ENCODE data around the gene MYBPHL.

Gene MYBPHL

GRCh38 chr1:109261578-109261977, 45.2 kb downstream of the MYBPHL start:
- no peaks in the 10 kb centered on the region for H3K4me1 ChIP-seq
- no peaks in the 10 kb centered on the region for H3K27me3 ChIP-seq (ENCODE audit: low read depth)
- DNase-seq (ENCODE audit: low spot score in 2 of 2): no peak
- H3K9me3 ChIP-seq: no peaks in the 10 kb centered on the region
- in situ Hi-C loops (cut with MboI; ENCODE audit: low sequenced_read_pairs): loop anchor here (10.0 kb wide), 1 partner anchor 273 kb away; the partner anchor contains the start of gene GPR61
- no peak overlapping the region for H3K4me3 ChIP-seq
- peaks cover 11% of the 10 kb centered on the region for H3K36me3 ChIP-seq (replicated peaks)

GRCh38 chr1:109261006-109261405, 45.8 kb downstream of the MYBPHL start:
- Histone ChIP-seq H3K4me1 (no peaks in the 10 kb centered on the region), H3K27me3 (ENCODE audit: low read depth) (no peaks in the 10 kb centered on the region), H3K4me3 (no peak overlapping the region), H3K9me3 (no peaks in the 10 kb centered on the region), H3K36me3 (replicated peaks) (peaks cover 11% of the 10 kb centered on the region)
- no peak for DNase-seq (ENCODE audit: low spot score in 2 of 2)
- in situ Hi-C loops (cut with MboI; ENCODE audit: low sequenced_read_pairs): loop anchor here (10.0 kb wide), 1 partner anchor 274 kb away; the partner anchor contains the start of gene GPR61

- Histone ChIP-seq H3K27me3 (ENCODE audit: low read depth) (no peaks in the 10 kb centered on the region), H3K4me3 (no peak overlapping the region), H3K4me1 (peaks cover 2% of the 10 kb centered on the region), H3K36me3 (replicated peaks) (peaks cover 10% of the 10 kb centered on the region), H3K9me3 (no peaks in the 10 kb centered on the region)
- DNase-seq (ENCODE audit: low spot score in 2 of 2): no peak
- in situ Hi-C loops (cut with MboI; ENCODE audit: low sequenced_read_pairs): loop anchor here (10.0 kb wide), 1 partner anchor 275 kb away; the partner anchor contains the start of gene GPR61
Observed at GRCh38 chr1:109259674-109260557, 46.9 kb downstream of the MYBPHL start.

GRCh38 chr1:109258481-109259466, 48.0 kb downstream of the MYBPHL start:
- peaks cover 4% of the 10 kb centered on the region for H3K36me3 ChIP-seq (replicated peaks)
- no peaks in the 10 kb centered on the region for H3K9me3 ChIP-seq
- H3K4me3 ChIP-seq: no peak overlapping the region
- peaks cover 14% of the 10 kb centered on the region for H3K4me1 ChIP-seq
- no peak for DNase-seq (ENCODE audit: low spot score in 2 of 2)
- H3K27me3 ChIP-seq (ENCODE audit: low read depth): no peaks in the 10 kb centered on the region
- in situ Hi-C loops (cut with MboI; ENCODE audit: low sequenced_read_pairs): no loop called here

- Histone ChIP-seq H3K27me3 (ENCODE audit: low read depth) (no peaks in the 10 kb centered on the region), H3K36me3 (replicated peaks) (peaks cover 4% of the 10 kb centered on the region), H3K9me3 (no peaks in the 10 kb centered on the region), H3K4me1 (peaks cover 19% of the 10 kb centered on the region), H3K4me3 (no peak overlapping the region)
- DNase-seq (ENCODE audit: low spot score in 2 of 2): no peak
- in situ Hi-C loops (cut with MboI; ENCODE audit: low sequenced_read_pairs): no loop called here
Observed at GRCh38 chr1:109257682-109258421, 49.0 kb downstream of the MYBPHL start.

GRCh38 chr1:109256971-109257681, 49.7 kb downstream of the MYBPHL start:
- peaks cover 19% of the 10 kb centered on the region for H3K4me1 ChIP-seq
- no peaks in the 10 kb centered on the region for H3K27me3 ChIP-seq (ENCODE audit: low read depth)
- H3K36me3 ChIP-seq (replicated peaks): peaks cover 4% of the 10 kb centered on the region; the same call in 1 of the 2 replicates
- no peaks in the 10 kb centered on the region for H3K9me3 ChIP-seq
- no peak overlapping the region for H3K4me3 ChIP-seq
- in situ Hi-C loops (cut with MboI; ENCODE audit: low sequenced_read_pairs): no loop called here
- DNase-seq (ENCODE audit: low spot score in 2 of 2): no peak

GRCh38 chr1:109256085-109256484, 50.7 kb downstream of the MYBPHL start:
- H3K4me1 ChIP-seq: peaks cover 19% of the 10 kb centered on the region
- H3K9me3 ChIP-seq: no peaks in the 10 kb centered on the region; the same call in 1 of the 2 replicates
- in situ Hi-C loops (cut with MboI; ENCODE audit: low sequenced_read_pairs): no loop called here
- no peak for DNase-seq (ENCODE audit: low spot score in 2 of 2)
- peaks cover 4% of the 10 kb centered on the region; the same call in 1 of the 2 replicates for H3K36me3 ChIP-seq (replicated peaks)
- H3K27me3 ChIP-seq (ENCODE audit: low read depth): no peaks in the 10 kb centered on the region
- no peak overlapping the region for H3K4me3 ChIP-seq

- no peak for DNase-seq (ENCODE audit: low spot score in 2 of 2)
- Histone ChIP-seq H3K27me3 (ENCODE audit: low read depth) (no peaks in the 10 kb centered on the region), H3K4me1 (peaks cover 19% of the 10 kb centered on the region), H3K4me3 (no peak overlapping the region), H3K9me3 (no peaks in the 10 kb centered on the region; the same call in 1 of the 2 replicates), H3K36me3 (replicated peaks) (peaks cover 4% of the 10 kb centered on the region; the same call in 1 of the 2 replicates)
- in situ Hi-C loops (cut with MboI; ENCODE audit: low sequenced_read_pairs): no loop called here
Observed at GRCh38 chr1:109255678-109256077, 51.1 kb downstream of the MYBPHL start.

GRCh38 chr1:109255097-109255651, 51.6 kb downstream of the MYBPHL start:
- Histone ChIP-seq H3K27me3 (ENCODE audit: low read depth) (no peaks in the 10 kb centered on the region), H3K4me3 (no peak overlapping the region; the same call in 1 of the 2 replicates), H3K4me1 (peaks cover 21% of the 10 kb centered on the region), H3K9me3 (no peaks in the 10 kb centered on the region; the same call in 1 of the 2 replicates), H3K36me3 (replicated peaks) (peaks cover 4% of the 10 kb centered on the region; the same call in 1 of the 2 replicates)
- in situ Hi-C loops (cut with MboI; ENCODE audit: low sequenced_read_pairs): no loop called here
- peak in 1 of 2 experiments; percentile 39 for DNase-seq (ENCODE audit: low spot score in 2 of 2)

GRCh38 chr1:109254621-109255096, 52.2 kb downstream of the MYBPHL start:
- peak in 1 of 2 experiments; percentile 45 for DNase-seq (ENCODE audit: low spot score in 2 of 2)
- Histone ChIP-seq H3K4me3 (no peak overlapping the region; the same call in 1 of the 2 replicates), H3K9me3 (no peaks in the 10 kb centered on the region; the same call in 1 of the 2 replicates), H3K4me1 (peaks cover 23% of the 10 kb centered on the region), H3K27me3 (ENCODE audit: low read depth) (no peaks in the 10 kb centered on the region), H3K36me3 (replicated peaks) (peaks cover 4% of the 10 kb centered on the region; the same call in 1 of the 2 replicates)
- in situ Hi-C loops (cut with MboI; ENCODE audit: low sequenced_read_pairs): no loop called here

- in situ Hi-C loops (cut with MboI; ENCODE audit: low sequenced_read_pairs): no loop called here
- no peak overlapping the region for H3K4me3 ChIP-seq
- peak in 1 of 2 experiments; percentile 46 for DNase-seq (ENCODE audit: low spot score in 2 of 2)
- peaks cover under 1% of the 10 kb centered on the region; the same call in 1 of the 2 replicates for H3K36me3 ChIP-seq (replicated peaks)
- H3K4me1 ChIP-seq: peaks cover 26% of the 10 kb centered on the region
- no peaks in the 10 kb centered on the region for H3K27me3 ChIP-seq (ENCODE audit: low read depth)
- H3K9me3 ChIP-seq: no peaks in the 10 kb centered on the region; the same call in 1 of the 2 replicates
Observed at GRCh38 chr1:109253803-109254620, 52.8 kb downstream of the MYBPHL start.
